ENCODE data around the gene PARD3. TPM values are rescaled to one million over a fixed set of nuclear protein-coding genes. Genes with fewer than 3 reads are reported as not detected.

Gene PARD3
- total RNA-seq, 3 donors from 2014 or later = 39.5 to 87.9 (median 47.0) TPM

DNA sequence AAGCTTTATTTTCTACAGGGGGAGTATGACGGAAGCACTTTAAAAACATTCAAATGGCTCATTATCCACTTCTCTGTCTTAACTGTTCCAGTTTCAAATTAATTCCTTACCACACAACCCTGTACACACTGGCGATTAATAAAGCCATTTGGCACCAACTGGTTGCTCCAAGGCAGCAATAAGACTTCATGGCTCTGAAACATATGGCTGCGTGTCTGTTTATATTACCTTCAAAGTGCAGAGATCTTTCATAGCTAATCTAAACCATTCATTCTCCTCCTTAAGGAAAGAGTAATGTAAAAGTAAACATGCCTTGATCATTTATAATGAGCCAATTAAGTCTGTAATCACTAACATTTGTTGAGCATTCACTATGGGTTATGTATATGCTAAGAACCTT, 325.7 kb downstream of the PARD3 start:
- DNase-seq (no peak), ATAC-seq (no peak)
- TF ChIP-seq CTCF (IDR thresholded peaks at IDR 0.05) = no peak
- Histone ChIP-seq H3K36me3 (ENCODE audit: low read depth) (no peaks in the 10 kb centered on the region), H3K9me3 (no peaks in the 10 kb centered on the region), H3K4me1 (ENCODE audit: low read depth) (peaks cover 2% of the 10 kb centered on the region), H3K4me3 (no peak overlapping the region)
- intact Hi-C loops (cut with DNase I, micrococcal nuclease) = no loop called here

DNA sequence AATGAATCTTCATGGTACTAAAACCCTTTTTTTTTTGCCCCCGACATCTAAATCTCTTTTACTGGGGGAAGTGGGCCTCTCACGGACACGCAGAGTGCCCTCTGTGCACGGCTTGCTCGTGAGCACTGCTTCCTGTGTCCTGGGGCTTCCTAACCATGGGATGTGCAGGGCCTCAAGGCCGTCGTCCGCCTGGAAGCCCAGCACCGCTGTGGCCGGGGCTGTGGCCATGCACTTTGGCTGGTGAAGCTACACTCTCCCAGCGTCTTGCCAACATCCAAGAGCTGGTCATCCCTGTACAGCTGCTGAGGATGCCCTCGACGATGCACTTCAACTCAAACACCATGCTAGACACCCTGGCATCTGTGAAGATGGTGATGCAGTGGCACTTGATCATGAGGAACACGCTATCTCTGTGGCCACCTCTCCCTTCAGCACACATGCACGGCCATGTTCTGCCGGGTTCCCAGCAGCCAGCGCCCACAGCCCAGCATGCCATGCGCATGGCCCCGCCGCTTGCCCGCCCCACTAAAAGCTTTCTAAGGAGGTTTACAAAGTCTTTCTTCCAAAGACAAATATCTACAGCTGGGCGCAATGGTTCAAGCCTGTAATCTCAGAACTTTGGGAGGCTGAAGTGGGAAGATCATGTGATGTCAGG, 326.5 kb downstream of the PARD3 start:
- no peak overlapping the region for H3K4me3 ChIP-seq
- TF ChIP-seq CTCF (IDR thresholded peaks at IDR 0.05) = no peak
- no peak for ATAC-seq
- no peaks in the 10 kb centered on the region for H3K9me3 ChIP-seq
- H3K36me3 ChIP-seq (ENCODE audit: low read depth) = no peaks in the 10 kb centered on the region
- DNase-seq = no peak
- intact Hi-C loops (cut with DNase I, micrococcal nuclease) = no loop called here
- peaks cover 2% of the 10 kb centered on the region for H3K4me1 ChIP-seq (ENCODE audit: low read depth)

DNA sequence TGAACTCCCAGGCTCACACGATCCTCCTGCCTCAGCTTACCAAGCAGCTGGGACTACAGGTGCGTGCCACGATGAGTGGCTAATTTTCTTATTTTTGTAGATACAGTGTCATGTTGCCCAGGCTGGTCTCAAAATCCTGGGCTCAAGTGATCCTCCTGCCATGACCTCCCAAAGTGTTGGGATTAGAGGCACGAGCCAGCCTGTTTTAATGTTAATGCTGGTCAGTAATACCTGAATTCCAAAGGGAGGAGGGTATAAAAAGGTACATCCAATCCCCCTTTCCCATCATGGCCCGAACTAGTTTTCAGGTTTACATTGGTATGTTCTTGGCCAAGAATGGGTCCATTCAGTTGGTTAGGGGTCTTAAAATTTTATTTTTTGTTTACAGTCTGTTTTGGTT, 329.1 kb downstream of the PARD3 start:
- ATAC-seq = no peak

GRCh38 chr10:34484164-34484563, 330.9 kb downstream of the PARD3 start:
- no peak for DNase-seq
- ATAC-seq = no peak
- TF ChIP-seq CTCF (IDR thresholded peaks at IDR 0.05) = no peak

More for the DNA sequence above, 329.1 kb downstream of the PARD3 start:
- Histone ChIP-seq H3K4me1 (ENCODE audit: low read depth) (peaks cover 2% of the 10 kb centered on the region), H3K36me3 (ENCODE audit: low read depth) (no peaks in the 10 kb centered on the region), H3K4me3 (no peak overlapping the region), H3K9me3 (no peaks in the 10 kb centered on the region)
- intact Hi-C loops (cut with DNase I, micrococcal nuclease) = no loop called here
- no peak for DNase-seq
- no peak for TF ChIP-seq CTCF (IDR thresholded peaks at IDR 0.05)

GRCh38 chr10:34480345-34480744, 334.8 kb downstream of the PARD3 start:
- no peak for TF ChIP-seq CTCF (IDR thresholded peaks at IDR 0.05)
- H3K4me1 ChIP-seq (ENCODE audit: low read depth) = peaks cover 18% of the 10 kb centered on the region
- intact Hi-C loops (cut with DNase I, micrococcal nuclease) = no loop called here
- ATAC-seq (peak; percentile 79), DNase-seq (peak in 1 of 3 donors; percentile 49)
- H3K9me3 ChIP-seq = no peaks in the 10 kb centered on the region
- H3K36me3 ChIP-seq (ENCODE audit: low read depth) = no peaks in the 10 kb centered on the region
- no peak overlapping the region for H3K4me3 ChIP-seq

More at GRCh38 chr10:34484164-34484563, 330.9 kb downstream of the PARD3 start:
- intact Hi-C loops (cut with DNase I, micrococcal nuclease) = no loop called here
- Histone ChIP-seq H3K4me1 (ENCODE audit: low read depth) (peaks cover 18% of the 10 kb centered on the region), H3K36me3 (ENCODE audit: low read depth) (no peaks in the 10 kb centered on the region), H3K9me3 (no peaks in the 10 kb centered on the region), H3K4me3 (no peak overlapping the region)
